K562 (cell line): ENCODE data around the gene CD72. TPM values are rescaled to one million over a fixed set of nuclear protein-coding genes. Genes with fewer than 3 reads are reported as not detected.

Experiments used
- E2F3 ChIP-seq: fragments of 250-450 bp; sonication (Bioruptor Pico); IDR thresholded peaks from 2 replicates; pipeline ENCODE4 v1.4.0; 2020; ENCODE audit warnings: mild to moderate bottlenecking
- HDAC6 ChIP-seq: IDR thresholded peaks from 2 replicates; pipeline ENCODE4 v1.6.1; 2012; ENCODE audit warnings: low read depth, mild to moderate bottlenecking, control low read depth, inconsistent platforms, low read length, moderate library complexity
- SMARCB1 ChIP-seq: IDR thresholded peaks from 2 replicates; pipeline ENCODE4 v1.6.1; 2011; ENCODE audit warnings: improper control_type of control experiment, low read depth; ENCODE audit not compliant: insufficient read length
- TAF15 ChIP-seq: fragments of 200-400 bp; formaldehyde crosslinking; IDR thresholded peaks from 2 replicates; pipeline ENCODE4 v1.6.1; 2017; ENCODE audit warnings: mild to moderate bottlenecking, low read depth, low read length, moderate library complexity
- ZFX ChIP-seq: sonication (generic); formaldehyde crosslinking; IDR thresholded peaks from 2 replicates; pipeline ENCODE4 v1.8.0; 2022; ENCODE audit warnings: mild to moderate bottlenecking, missing genetic modification reagents, moderate library complexity
- ZNF77 ChIP-seq: fragments of 250-450 bp; sonication (Bioruptor Pico); IDR thresholded peaks from 2 replicates; pipeline ENCODE4 v1.5.0; 2020
- polyA plus RNA-seq, 8 experiments: library from polyadenylated mRNA; depleted of rRNA in 4 of 8; stranded (reverse) in 5 of 8; unstranded in 3 of 8; fragments of >200 nt; fragmentation: Nextera tagmentation in 2 of 8; fragmentation: Illumina TruSeq in 1 of 8; extraction: Ambion mirVana in 2 of 8; extraction: Trizol in 1 of 8; gene quantifications; 2 replicates each; pipeline versions ENCODE4 v1.2.1 to v1.2.3, GENCODE V29; 2011 to 2014; ENCODE audit warnings: inconsistent platforms in 1 of 8, missing spikeins in 1 of 8
- total RNA-seq, 7 experiments: library from RNA; depleted of rRNA in 6 of 7; stranded (reverse); fragments of >200 nt in 6 of 7; fragmentation: Illumina TruSeq in 2 of 7; extraction: Trizol in 2 of 7; gene quantifications; 2 replicates each; pipeline versions ENCODE4 v1.2.1 to v1.2.3, GENCODE V29; 2011 to 2021; ENCODE audit warnings: low replicate concordance in 1 of 7
- TF ChIP-seq, protein P1 (sequence below): fragments of 450-650 bp; IDR thresholded peaks from 2 replicates; pipeline ENCODE4 v1.6.1; 2018; ENCODE audit not compliant: partially characterized antibody
- TF ChIP-seq, protein P2 (sequence below): fragments of 250-450 bp; sonication (Bioruptor Pico); IDR thresholded peaks from 2 replicates; pipeline ENCODE4 v1.4.0; 2020; ENCODE audit warnings: borderline replicate concordance
- TF ChIP-seq, protein P3 (sequence below): fragments of 450-650 bp; IDR thresholded peaks from 2 replicates; pipeline ENCODE4 v1.6.1; 2016; ENCODE audit warnings: borderline replicate concordance
- TF ChIP-seq, protein P4 (sequence below): fragments of 200-800 bp; sonication (Bioruptor generic); IDR thresholded peaks from 2 replicates; pipeline ENCODE4 v1.6.1; 2017; ENCODE audit warnings: missing genetic modification characterization, missing compliant biosample characterization
- TF ChIP-seq, protein P5 (sequence below): sonication (generic); formaldehyde crosslinking; IDR thresholded peaks from 2 replicates; pipeline ENCODE4 v1.8.1; 2023; ENCODE audit warnings: mild to moderate bottlenecking, missing genetic modification reagents
- TF ChIP-seq, protein P6 (sequence below), 2 experiments: fragments of 250-450 bp in 1 of 2; fragments of 450-650 bp in 1 of 2; sonication (Bioruptor Pico) in 1 of 2; IDR thresholded peaks; 2 replicates each; pipeline versions ENCODE4 v1.6.1 to v1.8.0; 2016 to 2021; ENCODE audit warnings: mild to moderate bottlenecking in 2 of 2, moderate library complexity in 2 of 2, missing compliant biosample characterization in 1 of 2, missing genetic modification characterization in 1 of 2

The CD72 gene
- total and polyA plus RNA-seq, 9 of the 15 experiments (the other 6 are each of a cell fraction or from before 2014, with no cell fraction given), result 0.11 to 0.78 (median 0.27) TPM; not detected in 1

DNA sequence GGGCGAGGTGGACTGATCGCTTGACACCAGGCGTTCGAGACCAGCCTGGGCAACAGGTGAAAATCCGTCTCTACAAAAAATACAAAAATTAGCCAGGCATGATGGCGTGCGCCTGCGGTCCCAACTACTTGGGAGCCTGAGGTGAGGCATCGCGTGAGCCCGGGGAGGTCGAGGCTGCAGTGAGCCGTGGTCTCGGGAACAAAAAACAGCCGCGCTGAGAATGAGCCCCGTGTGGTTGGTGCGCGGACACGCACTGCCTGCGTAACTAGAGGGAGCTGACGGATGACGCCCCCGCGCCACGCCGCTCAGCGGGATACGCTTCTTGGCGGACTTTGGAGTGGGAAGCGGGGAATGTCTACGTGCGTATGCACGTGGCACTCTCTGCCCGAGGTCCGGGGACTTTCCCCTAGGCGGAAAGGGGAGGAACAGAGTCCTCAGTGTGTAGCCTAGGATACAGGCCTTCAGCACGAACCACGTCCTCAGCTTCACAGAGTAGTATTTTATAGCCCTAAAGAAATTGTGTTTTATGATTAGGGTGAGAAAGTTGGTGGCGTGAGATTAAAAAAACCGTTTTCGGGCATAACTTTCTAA, 39.4 kb upstream of the CD72 start, which contains the start of gene RMRP (continued):
- TF ChIP-seq, protein P1, sequence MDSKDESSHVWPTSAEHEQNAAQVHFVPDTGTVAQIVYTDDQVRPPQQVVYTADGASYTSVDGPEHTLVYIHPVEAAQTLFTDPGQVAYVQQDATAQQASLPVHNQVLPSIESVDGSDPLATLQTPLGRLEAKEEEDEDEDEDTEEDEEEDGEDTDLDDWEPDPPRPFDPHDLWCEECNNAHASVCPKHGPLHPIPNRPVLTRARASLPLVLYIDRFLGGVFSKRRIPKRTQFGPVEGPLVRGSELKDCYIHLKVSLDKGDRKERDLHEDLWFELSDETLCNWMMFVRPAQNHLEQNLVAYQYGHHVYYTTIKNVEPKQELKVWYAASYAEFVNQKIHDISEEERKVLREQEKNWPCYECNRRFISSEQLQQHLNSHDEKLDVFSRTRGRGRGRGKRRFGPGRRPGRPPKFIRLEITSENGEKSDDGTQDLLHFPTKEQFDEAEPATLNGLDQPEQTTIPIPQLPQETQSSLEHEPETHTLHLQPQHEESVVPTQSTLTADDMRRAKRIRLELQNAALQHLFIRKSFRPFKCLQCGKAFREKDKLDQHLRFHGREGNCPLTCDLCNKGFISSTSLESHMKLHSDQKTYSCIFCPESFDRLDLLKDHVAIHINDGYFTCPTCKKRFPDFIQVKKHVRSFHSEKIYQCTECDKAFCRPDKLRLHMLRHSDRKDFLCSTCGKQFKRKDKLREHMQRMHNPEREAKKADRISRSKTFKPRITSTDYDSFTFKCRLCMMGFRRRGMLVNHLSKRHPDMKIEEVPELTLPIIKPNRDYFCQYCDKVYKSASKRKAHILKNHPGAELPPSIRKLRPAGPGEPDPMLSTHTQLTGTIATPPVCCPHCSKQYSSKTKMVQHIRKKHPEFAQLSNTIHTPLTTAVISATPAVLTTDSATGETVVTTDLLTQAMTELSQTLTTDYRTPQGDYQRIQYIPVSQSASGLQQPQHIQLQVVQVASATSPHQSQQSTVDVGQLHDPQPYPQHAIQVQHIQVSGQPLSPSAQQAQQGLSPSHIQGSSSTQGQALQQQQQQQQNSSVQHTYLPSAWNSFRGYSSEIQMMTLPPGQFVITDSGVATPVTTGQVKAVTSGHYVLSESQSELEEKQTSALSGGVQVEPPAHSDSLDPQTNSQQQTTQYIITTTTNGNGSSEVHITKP, result no peak
- TF ChIP-seq TAF15, result no peak
- TF ChIP-seq, protein P2, sequence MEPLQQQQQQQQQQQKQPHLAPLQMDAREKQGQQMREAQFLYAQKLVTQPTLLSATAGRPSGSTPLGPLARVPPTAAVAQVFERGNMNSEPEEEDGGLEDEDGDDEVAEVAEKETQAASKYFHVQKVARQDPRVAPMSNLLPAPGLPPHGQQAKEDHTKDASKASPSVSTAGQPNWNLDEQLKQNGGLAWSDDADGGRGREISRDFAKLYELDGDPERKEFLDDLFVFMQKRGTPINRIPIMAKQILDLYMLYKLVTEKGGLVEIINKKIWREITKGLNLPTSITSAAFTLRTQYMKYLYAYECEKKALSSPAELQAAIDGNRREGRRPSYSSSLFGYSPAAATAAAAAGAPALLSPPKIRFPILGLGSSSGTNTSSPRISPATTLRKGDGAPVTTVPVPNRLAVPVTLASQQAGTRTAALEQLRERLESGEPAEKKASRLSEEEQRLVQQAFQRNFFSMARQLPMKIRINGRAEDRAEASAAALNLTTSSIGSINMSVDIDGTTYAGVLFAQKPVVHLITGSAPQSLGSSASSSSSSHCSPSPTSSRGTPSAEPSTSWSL (CRISPR knock-in tag), result no peak
- TF ChIP-seq, protein P3, sequence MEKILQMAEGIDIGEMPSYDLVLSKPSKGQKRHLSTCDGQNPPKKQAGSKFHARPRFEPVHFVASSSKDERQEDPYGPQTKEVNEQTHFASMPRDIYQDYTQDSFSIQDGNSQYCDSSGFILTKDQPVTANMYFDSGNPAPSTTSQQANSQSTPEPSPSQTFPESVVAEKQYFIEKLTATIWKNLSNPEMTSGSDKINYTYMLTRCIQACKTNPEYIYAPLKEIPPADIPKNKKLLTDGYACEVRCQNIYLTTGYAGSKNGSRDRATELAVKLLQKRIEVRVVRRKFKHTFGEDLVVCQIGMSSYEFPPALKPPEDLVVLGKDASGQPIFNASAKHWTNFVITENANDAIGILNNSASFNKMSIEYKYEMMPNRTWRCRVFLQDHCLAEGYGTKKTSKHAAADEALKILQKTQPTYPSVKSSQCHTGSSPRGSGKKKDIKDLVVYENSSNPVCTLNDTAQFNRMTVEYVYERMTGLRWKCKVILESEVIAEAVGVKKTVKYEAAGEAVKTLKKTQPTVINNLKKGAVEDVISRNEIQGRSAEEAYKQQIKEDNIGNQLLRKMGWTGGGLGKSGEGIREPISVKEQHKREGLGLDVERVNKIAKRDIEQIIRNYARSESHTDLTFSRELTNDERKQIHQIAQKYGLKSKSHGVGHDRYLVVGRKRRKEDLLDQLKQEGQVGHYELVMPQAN, result peak; percentile 84; the same call in 1 of the 2 replicates
- no peak for TF ChIP-seq E2F3
- TF ChIP-seq HDAC6, result peak; percentile 64; the same call in 1 of the 2 replicates
- TF ChIP-seq SMARCB1, result no peak
- TF ChIP-seq, protein P4, sequence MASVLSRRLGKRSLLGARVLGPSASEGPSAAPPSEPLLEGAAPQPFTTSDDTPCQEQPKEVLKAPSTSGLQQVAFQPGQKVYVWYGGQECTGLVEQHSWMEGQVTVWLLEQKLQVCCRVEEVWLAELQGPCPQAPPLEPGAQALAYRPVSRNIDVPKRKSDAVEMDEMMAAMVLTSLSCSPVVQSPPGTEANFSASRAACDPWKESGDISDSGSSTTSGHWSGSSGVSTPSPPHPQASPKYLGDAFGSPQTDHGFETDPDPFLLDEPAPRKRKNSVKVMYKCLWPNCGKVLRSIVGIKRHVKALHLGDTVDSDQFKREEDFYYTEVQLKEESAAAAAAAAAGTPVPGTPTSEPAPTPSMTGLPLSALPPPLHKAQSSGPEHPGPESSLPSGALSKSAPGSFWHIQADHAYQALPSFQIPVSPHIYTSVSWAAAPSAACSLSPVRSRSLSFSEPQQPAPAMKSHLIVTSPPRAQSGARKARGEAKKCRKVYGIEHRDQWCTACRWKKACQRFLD (CRISPR knock-in tag), result no peak; the same call in none of the 2 replicates
- TF ChIP-seq, protein P5, sequence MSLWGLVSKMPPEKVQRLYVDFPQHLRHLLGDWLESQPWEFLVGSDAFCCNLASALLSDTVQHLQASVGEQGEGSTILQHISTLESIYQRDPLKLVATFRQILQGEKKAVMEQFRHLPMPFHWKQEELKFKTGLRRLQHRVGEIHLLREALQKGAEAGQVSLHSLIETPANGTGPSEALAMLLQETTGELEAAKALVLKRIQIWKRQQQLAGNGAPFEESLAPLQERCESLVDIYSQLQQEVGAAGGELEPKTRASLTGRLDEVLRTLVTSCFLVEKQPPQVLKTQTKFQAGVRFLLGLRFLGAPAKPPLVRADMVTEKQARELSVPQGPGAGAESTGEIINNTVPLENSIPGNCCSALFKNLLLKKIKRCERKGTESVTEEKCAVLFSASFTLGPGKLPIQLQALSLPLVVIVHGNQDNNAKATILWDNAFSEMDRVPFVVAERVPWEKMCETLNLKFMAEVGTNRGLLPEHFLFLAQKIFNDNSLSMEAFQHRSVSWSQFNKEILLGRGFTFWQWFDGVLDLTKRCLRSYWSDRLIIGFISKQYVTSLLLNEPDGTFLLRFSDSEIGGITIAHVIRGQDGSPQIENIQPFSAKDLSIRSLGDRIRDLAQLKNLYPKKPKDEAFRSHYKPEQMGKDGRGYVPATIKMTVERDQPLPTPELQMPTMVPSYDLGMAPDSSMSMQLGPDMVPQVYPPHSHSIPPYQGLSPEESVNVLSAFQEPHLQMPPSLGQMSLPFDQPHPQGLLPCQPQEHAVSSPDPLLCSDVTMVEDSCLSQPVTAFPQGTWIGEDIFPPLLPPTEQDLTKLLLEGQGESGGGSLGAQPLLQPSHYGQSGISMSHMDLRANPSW (CRISPR knock-in tag), result no peak
- TF ChIP-seq, protein P6, sequence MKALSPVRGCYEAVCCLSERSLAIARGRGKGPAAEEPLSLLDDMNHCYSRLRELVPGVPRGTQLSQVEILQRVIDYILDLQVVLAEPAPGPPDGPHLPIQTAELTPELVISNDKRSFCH (CRISPR knock-in tag; IDR thresholded peaks at IDR 0.05), result no peak
- TF ChIP-seq, protein P6 (tag; IDR thresholded peaks at IDR 0.05), result peak; percentile 71; the same call in 1 of the 2 replicates
- TF ChIP-seq ZFX (CRISPR knock-in tag), result peak; percentile 31
- TF ChIP-seq ZNF77 (CRISPR knock-in tag), result no peak
